Mesothelial cell of epicardium (in vitro differentiated cells): ENCODE measurements around the gene PURA. TPM values are rescaled to one million over a fixed set of nuclear protein-coding genes. Genes with fewer than 3 reads are reported as not detected.

ENCODE experiments used
- DNase-seq, 2 experiments: peaks; one replicate each; pipeline ENCODE4 v3.0.0; 2021; ENCODE audit warnings: low spot score in 2 of 2; ENCODE audit not compliant: unreplicated experiment in 2 of 2
- H3K27ac Mint-ChIP-seq: 2 replicates; pipeline ENCODE4 v1.8.0; 2021; ENCODE audit warnings: mixed read lengths
- H3K27me3 Mint-ChIP-seq: 2 replicates; pipeline ENCODE4 v1.8.0; 2021; ENCODE audit warnings: low read depth, mixed read lengths
- H3K36me3 Mint-ChIP-seq: 2 replicates; pipeline ENCODE4 v1.8.0; 2021; ENCODE audit warnings: mixed read lengths
- H3K4me1 Mint-ChIP-seq: 2 replicates; pipeline ENCODE4 v1.8.0; 2021; ENCODE audit warnings: mixed read lengths
- H3K4me3 Mint-ChIP-seq: 2 replicates; pipeline ENCODE4 v1.8.0; 2021; ENCODE audit warnings: mild to moderate bottlenecking, moderate library complexity, mixed read lengths
- H3K9me3 Mint-ChIP-seq: 2 replicates; pipeline ENCODE4 v1.8.0; 2021; ENCODE audit warnings: mixed read lengths
- CTCF ChIP-seq: fragments of 200-600 bp; sonication (generic); IDR thresholded peaks from one replicate; pipeline ENCODE4 v1.5.0; 2021; ENCODE audit warnings: antibody characterized with exemption; ENCODE audit not compliant: unreplicated experiment
- total RNA-seq: library from RNA; stranded (reverse); gene quantifications from 3 replicates; pipeline ENCODE4 v1.2.1, GENCODE V29; 2021

The PURA gene
- total RNA-seq, 1 donor from 2014 or later: 8.3 TPM

- no peak overlapping the region for H3K4me3 Mint-ChIP-seq
- no peaks in the 10 kb centered on the region for H3K36me3 Mint-ChIP-seq
- H3K9me3 Mint-ChIP-seq: peaks cover 22% of the 10 kb centered on the region
- no peaks in the 10 kb centered on the region for H3K4me1 Mint-ChIP-seq
- H3K27me3 Mint-ChIP-seq: peaks cover 74% of the 10 kb centered on the region
- H3K27ac Mint-ChIP-seq: no peak overlapping the region
- no peak for DNase-seq
- TF ChIP-seq CTCF: no peak
These were observed 20.0 kb upstream of the PURA start for GRCh38 chr5:140093866-140094265.

- Mint-ChIP-seq H3K4me3 (no peak overlapping the region), H3K27me3 (peaks cover 72% of the 10 kb centered on the region)
These were observed 19.0 kb upstream of the PURA start for GRCh38 chr5:140094889-140095288.

GRCh38 chr5:140101179-140101578 lies 12.7 kb upstream of the PURA start:
- peaks cover 72% of the 10 kb centered on the region for H3K27me3 Mint-ChIP-seq
- no peak for DNase-seq
- no peak for TF ChIP-seq CTCF
- H3K9me3 Mint-ChIP-seq: no peaks in the 10 kb centered on the region
- H3K27ac Mint-ChIP-seq: no peak overlapping the region
- H3K4me3 Mint-ChIP-seq: no peak overlapping the region
- no peaks in the 10 kb centered on the region for H3K36me3 Mint-ChIP-seq
- no peaks in the 10 kb centered on the region for H3K4me1 Mint-ChIP-seq

More at GRCh38 chr5:140094889-140095288, 19.0 kb upstream of the PURA start:
- Mint-ChIP-seq H3K36me3 (no peaks in the 10 kb centered on the region), H3K4me1 (no peaks in the 10 kb centered on the region), H3K9me3 (peaks cover 12% of the 10 kb centered on the region), H3K27ac (no peak overlapping the region)
- TF ChIP-seq CTCF: no peak
- DNase-seq: no peak

GRCh38 chr5:140103154-140103553 lies 10.8 kb upstream of the PURA start:
- no peak overlapping the region for H3K4me3 Mint-ChIP-seq
- peaks cover 12% of the 10 kb centered on the region for H3K4me1 Mint-ChIP-seq
- H3K9me3 Mint-ChIP-seq: no peaks in the 10 kb centered on the region
- peaks cover 63% of the 10 kb centered on the region for H3K27me3 Mint-ChIP-seq
- no peak for DNase-seq
- H3K27ac Mint-ChIP-seq: no peak overlapping the region
- H3K36me3 Mint-ChIP-seq: no peaks in the 10 kb centered on the region
- no peak for TF ChIP-seq CTCF

GRCh38 chr5:140104100-140104499 lies 9.8 kb upstream of the PURA start:
- no peak for DNase-seq
- peaks cover 21% of the 10 kb centered on the region for H3K4me1 Mint-ChIP-seq
- no peak overlapping the region for H3K4me3 Mint-ChIP-seq
- no peaks in the 10 kb centered on the region for H3K36me3 Mint-ChIP-seq
- H3K27ac Mint-ChIP-seq: no peak overlapping the region
- H3K9me3 Mint-ChIP-seq: no peaks in the 10 kb centered on the region
- no peak for TF ChIP-seq CTCF
- H3K27me3 Mint-ChIP-seq: peaks cover 70% of the 10 kb centered on the region

- peak overlapping the region; percentile 78 for H3K4me3 Mint-ChIP-seq
These were observed 7.8 kb upstream of the PURA start for GRCh38 chr5:140106101-140106500.

More at GRCh38 chr5:140106101-140106500, 7.8 kb upstream of the PURA start:
- no peaks in the 10 kb centered on the region for H3K9me3 Mint-ChIP-seq
- TF ChIP-seq CTCF: no peak
- no peak overlapping the region for H3K27ac Mint-ChIP-seq
- H3K27me3 Mint-ChIP-seq: peaks cover 75% of the 10 kb centered on the region
- no peaks in the 10 kb centered on the region for H3K36me3 Mint-ChIP-seq
- DNase-seq: no peak
- peaks cover 25% of the 10 kb centered on the region for H3K4me1 Mint-ChIP-seq
